GM12878 (cell line): ENCODE measurements around the gene UAP1L1. TPM values are rescaled to one million over a fixed set of nuclear protein-coding genes. Genes with fewer than 3 reads are reported as not detected.
A peak's percentile ranks its signal among the peaks of the same experiment; 100 is the strongest.
"Not testable (repeated sequence)": the region's sequence is repeated elsewhere in the genome, so short reads cannot be mapped to it uniquely, and the experiment has no call there.

Experiments
- ATAC-seq: fragments of 200-7000 bp; cut with Tn5 transposase; 3 replicates; pipeline ENCODE4 v1.9.1; 2020; ENCODE audit warnings: mild to moderate bottlenecking, moderate library complexity
- BruUV-seq: library from RNA; stranded (reverse); fragments of 400-500 nt; replicated peaks from 2 replicates; lab custom pipeline; 2021; lab: Mats Ljungman, UMichigan
- CTCF ChIA-PET: fragments of 300-600 bp; sonication (Branson Sonifier 250); formaldehyde crosslinking; extraction: SDS; loops from one replicate; lab custom pipeline; 2021; ENCODE audit warnings: inconsistent platforms; lab: Yijun Ruan, JAX
- POLR2A ChIA-PET: fragments of 350-600 bp; formaldehyde crosslinking; extraction: SDS; loops from one replicate; lab custom pipeline; 2021; ENCODE audit warnings: inconsistent platforms; lab: Charles Lee
- RAD21 ChIA-PET: fragments of 300-600 bp; sonication (Branson Sonifier 250); formaldehyde crosslinking; loops from one replicate; lab custom pipeline; 2023; ENCODE audit warnings: antibody characterized with exemption; ENCODE audit not compliant: unreplicated experiment; lab: Charles Lee
- SMC1A ChIA-PET: fragments of 300-600 bp; sonication (Branson Sonifier 250); formaldehyde crosslinking; loops from one replicate; lab custom pipeline; 2023; ENCODE audit not compliant: unreplicated experiment, uncharacterized antibody; lab: Charles Lee
- DNase-seq: peaks from one replicate; pipeline ENCODE4 v3.0.0-alpha.2; 2011; ENCODE audit warnings: low read depth, low spot score
- FAIRE-seq: peaks from 3 replicates; lab custom pipeline; 2011; peaks lifted over from hg19 to GRCh38; lab: Jason Lieb, UNC
- H2AFZ ChIP-seq: 2 replicates; pipeline ENCODE4 v1.6.0; 2011; ENCODE audit warnings: low read depth, low read length, control low read depth; ENCODE audit not compliant: control insufficient read depth
- H3K27ac ChIP-seq: 2 replicates; pipeline ENCODE4 v1.5.1; 2011; ENCODE audit warnings: control low read depth; ENCODE audit not compliant: control insufficient read depth, insufficient read depth
- H3K27me3 ChIP-seq, 2 experiments: replicated peaks in 1 of 2; 2 replicates each; pipeline versions ENCODE4 v1.6.0 to v1.6.1; 2011; ENCODE audit warnings: low read length in 1 of 2; ENCODE audit not compliant: control insufficient read depth in 2 of 2, insufficient read depth in 2 of 2
- H3K36me3 ChIP-seq, 2 experiments: 2 replicates each; pipeline ENCODE4 v1.5.1; 2011; ENCODE audit warnings: low read length in 1 of 2; ENCODE audit not compliant: control insufficient read depth in 2 of 2, insufficient read depth in 2 of 2
- H3K4me1 ChIP-seq: 2 replicates; pipeline ENCODE4 v1.6.1; 2011; ENCODE audit warnings: mild to moderate bottlenecking, low read length, moderate library complexity, mixed read lengths; ENCODE audit not compliant: control insufficient read depth, insufficient read depth
- H3K4me2 ChIP-seq: 2 replicates; pipeline ENCODE4 v1.6.0; 2011; ENCODE audit warnings: control low read depth; ENCODE audit not compliant: control insufficient read depth, insufficient read depth
- H3K4me3 ChIP-seq: fragments of 200-600 bp; sonication (generic); 2 replicates; pipeline ENCODE4 v1.5.1; 2016
- H3K79me2 ChIP-seq: 2 replicates; pipeline ENCODE4 v1.6.0; 2011; ENCODE audit warnings: low read length; ENCODE audit not compliant: control insufficient read depth, insufficient read depth
- H3K9ac ChIP-seq: 2 replicates; pipeline ENCODE4 v1.8.0; 2011; ENCODE audit warnings: low read length, control low read depth, mixed read lengths; ENCODE audit not compliant: control insufficient read depth, insufficient read depth
- H3K9me3 ChIP-seq: replicated peaks from 3 replicates; pipeline ENCODE4 v1.5.1; 2011; ENCODE audit warnings: mild to moderate bottlenecking, low read length; ENCODE audit not compliant: control insufficient read depth, insufficient read depth
- H4K20me1 ChIP-seq: 2 replicates; pipeline ENCODE4 v1.6.0; 2011; ENCODE audit not compliant: control insufficient read depth, insufficient read depth
- E2F8 ChIP-seq: fragments of 450-650 bp; IDR thresholded peaks from 2 replicates; pipeline ENCODE4 v1.6.1; 2018; ENCODE audit warnings: mild to moderate bottlenecking, low read depth, moderate library complexity; ENCODE audit not compliant: partially characterized antibody
- ESRRA ChIP-seq: IDR thresholded peaks from 2 replicates; pipeline ENCODE4 v1.6.1; 2012; ENCODE audit warnings: mild to moderate bottlenecking, low read length, improper control_type of control experiment
- TAF1 ChIP-seq: IDR thresholded peaks from 2 replicates; pipeline ENCODE4 v1.6.1; 2011; ENCODE audit warnings: mild to moderate bottlenecking, low read depth, low read length, borderline replicate concordance
- TCF3 ChIP-seq: IDR thresholded peaks from 2 replicates; pipeline ENCODE4 v1.6.1; 2012; ENCODE audit warnings: low read depth, mild to moderate bottlenecking, low read length, borderline replicate concordance; ENCODE audit not compliant: insufficient read depth
- ZZZ3 ChIP-seq: IDR thresholded peaks from 2 replicates; pipeline ENCODE4 v1.6.1; 2011; ENCODE audit warnings: low read depth; ENCODE audit not compliant: control insufficient read depth, insufficient read length
- WGBS: methylation state at CpG from one replicate; pipeline ENCODE4 v1.1.6; 2016; ENCODE audit warnings: low lambda C conversion rate; ENCODE audit not compliant: insufficient replicate concordance, insufficient coverage; ENCODE audit errors: missing lambda C conversion rate; 5-methylcytosine and 5-hydroxymethylcytosine counted together
- in situ Hi-C: fragments of 300-500 bp; cut with MboI; formaldehyde crosslinking; loops from 9 replicates; pipeline ENCODE4 v1.14.3; 2018; ENCODE audit warnings: mixed read lengths
- intact Hi-C: fragments of 100-400 bp; cut with micrococcal nuclease; formaldehyde crosslinking; loops from one replicate; pipeline ENCODE4 v1.14.2; 2022; ENCODE audit not compliant: unreplicated experiment
- polyA plus RNA-seq, 11 experiments: library from polyadenylated mRNA; depleted of rRNA in 4 of 11; unstranded in 6 of 11; stranded (reverse) in 5 of 11; fragments of >200 nt; fragmentation: Nextera tagmentation in 4 of 11; fragmentation: Illumina TruSeq in 1 of 11; extraction: Ambion mirVana in 4 of 11; extraction: Trizol in 1 of 11; gene quantifications; 1 replicate in 1 of 11; 2 replicates in 10 of 11; pipeline versions ENCODE4 v1.2.1 to v1.2.3, GENCODE V29; 2011 to 2016; ENCODE audit warnings: inconsistent platforms in 2 of 11, missing spikeins in 2 of 11, low read depth in 1 of 11
- total RNA-seq, 4 experiments: library from RNA; depleted of rRNA in 3 of 4; stranded (reverse); fragments of >200 nt in 3 of 4; fragmentation: Illumina TruSeq in 1 of 4; extraction: Trizol in 1 of 4; gene quantifications; 2 replicates each; pipeline versions ENCODE4 v1.2.1 to v1.2.3, GENCODE V29; 2013 to 2021

The UAP1L1 gene
- total and polyA plus RNA-seq, 10 of the 15 experiments (the other 5 are each of a cell fraction or from before 2014, with no cell fraction given), result 0.29 to 15.7 (median 5.8) TPM

GRCh38 chr9:137033481-137033880 lies 43.8 kb upstream of the UAP1L1 start:
- SMC1A ChIA-PET, result interaction anchor here (5.2 kb wide), 1 partner anchor 86 kb away, joined by 77 read pairs; no protein-coding TSS in a partner anchor
- H3K36me3 ChIP-seq, in situ Hi-C loops, H3K9me3 ChIP-seq, FAIRE-seq, H3K79me2 ChIP-seq, H3K4me3 ChIP-seq, H3K27me3 ChIP-seq, DNase-seq, POLR2A ChIA-PET, H3K4me2 ChIP-seq, intact Hi-C loops, ATAC-seq, H3K9ac ChIP-seq, H2AFZ ChIP-seq, BruUV-seq, H4K20me1 ChIP-seq, H3K27ac ChIP-seq: not testable (repeated sequence)
- peaks cover 48% of the 10 kb centered on the region for H3K4me1 ChIP-seq
- RAD21 ChIA-PET, result interaction anchor here (3.8 kb wide), 1 partner anchor 86 kb away, joined by 109 read pairs; no protein-coding TSS in a partner anchor
- WGBS, result 48% methylated on average over 5 of the region's 5 CpGs
- CTCF ChIA-PET, result interaction anchor here (1.4 to 4.4 kb wide), 7 partner anchors 30 to 246 kb away, joined by 4 to 163 read pairs (median 24); partner anchors contain the start of gene SAPCD2

DNA sequence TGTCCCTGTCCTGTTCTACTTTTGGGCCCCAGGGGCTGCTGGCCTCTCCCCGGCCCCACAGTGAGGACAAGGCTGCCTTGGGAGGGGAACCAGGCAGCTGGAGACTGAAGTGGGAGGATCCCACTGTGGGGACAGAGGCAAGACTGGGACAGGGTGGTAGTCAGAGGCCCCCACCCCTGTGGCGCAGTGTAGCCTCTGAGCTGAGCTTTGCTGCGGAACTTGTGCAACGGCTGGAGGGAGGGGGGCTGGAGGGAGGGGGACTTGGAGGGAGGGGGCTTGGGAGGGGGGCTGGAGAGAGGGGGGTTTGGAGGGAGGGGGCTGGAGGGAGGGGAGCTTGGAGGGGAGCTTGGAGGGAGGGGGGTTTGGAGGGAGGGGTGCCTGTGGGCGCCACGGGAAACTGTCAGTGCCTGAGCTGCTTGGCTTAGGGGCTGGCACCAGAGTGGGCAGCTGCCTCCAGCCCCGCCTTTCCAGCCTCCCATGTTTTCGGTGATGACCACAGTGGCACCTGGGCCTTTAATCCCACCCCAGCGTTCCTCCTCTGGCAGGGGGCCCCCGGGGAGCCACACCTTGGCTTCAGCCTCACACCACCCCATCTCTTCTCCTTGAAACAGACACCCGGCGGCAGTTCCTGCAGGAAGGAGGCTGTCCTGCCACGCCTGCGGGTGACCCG lies 43.1 kb upstream of the UAP1L1 start:
- H3K4me2 ChIP-seq, result peak overlapping the region; percentile 79
- 0 out of 2 replicates have a peak, but pooled peaks have one; percentile 26 for TF ChIP-seq TCF3
- no peak for TF ChIP-seq ZZZ3
- TF ChIP-seq E2F8, result no peak
- no peak for TF ChIP-seq TAF1
- TF ChIP-seq ESRRA, result no peak
- no peak for FAIRE-seq
- intact Hi-C loops (no loop called here), in situ Hi-C loops (no loop called here)
- no peaks in the 10 kb centered on the region for H3K36me3 ChIP-seq
- ATAC-seq, result peak; percentile 10
- no TSS peak for BruUV-seq
- ChIA-PET POLR2A (interaction anchor here (0.6 to 2.6 kb wide), 9 partner anchors 34 to 246 kb away, joined by 3 to 19 read pairs (median 4); partner anchors contain the start of genes MAN1B1, SAPCD2 and TMEM141), SMC1A (interaction anchor here (0.9 to 5.2 kb wide), 17 partner anchors 13 to 268 kb away, joined by 3 to 77 read pairs (median 6); partner anchors contain the start of gene TMEM141), CTCF (interaction anchor here (0.7 to 4.4 kb wide), 43 partner anchors 8 to 266 kb away, joined by 3 to 163 read pairs (median 6); partner anchors contain the start of genes AJM1, CLIC3, FBXW5 and NPDC1), RAD21 (interaction anchor here (0.5 to 3.8 kb wide), 22 partner anchors 9 to 293 kb away, joined by 3 to 109 read pairs (median 6); partner anchors contain the start of genes AJM1, MAN1B1, SAPCD2 and TMEM141)
- 6% methylated on average over 12 of the region's 15 CpGs for whole genome bisulfite sequencing
- H2AFZ ChIP-seq, result peak overlapping the region; percentile 33; the same call in 1 of the 2 replicates
- H4K20me1 ChIP-seq, result no peaks in the 10 kb centered on the region
- H3K4me3 ChIP-seq, result peak overlapping the region; percentile 36; the same call in 1 of the 2 replicates
- H3K9ac ChIP-seq, result no peak overlapping the region; the same call in 1 of the 2 replicates
- no peak for DNase-seq
- H3K79me2 ChIP-seq, result no peaks in the 10 kb centered on the region
- no peaks in the 10 kb centered on the region for H3K27me3 ChIP-seq
- H3K27ac ChIP-seq, result no peak overlapping the region
- H3K4me1 ChIP-seq, result peaks cover 42% of the 10 kb centered on the region
- no peaks in the 10 kb centered on the region for H3K9me3 ChIP-seq
